ENCODE results near the gene TPRA1. TPM values are rescaled to one million over a fixed set of nuclear protein-coding genes. Genes with fewer than 3 reads are reported as not detected.

The TPRA1 gene
- total and polyA plus RNA-seq, 7 experiments from 2014 or later, result 13.6 to 33.8 (median 24.5) TPM

- peaks cover 0 to 2% (median 0%) of the 10 kb centered on the region in 5 donors for H3K36me3 Mint-ChIP-seq
- Histone ChIP-seq H3K36me3 (ENCODE audit: control insufficient read depth in 2 of 3, insufficient read depth in 3 of 3, low read length in 3 of 3) (peaks cover 0 to 3% (median 0%) of the 10 kb centered on the region in 3 experiments), H3K4me3 (ENCODE audit: low read length) (peak overlapping the region; percentile 91), H3K27ac (ENCODE audit: low read depth, low read length) (peak overlapping the region; percentile 80), H3K27me3 (ENCODE audit: control insufficient read depth in 2 of 2, insufficient read depth in 2 of 2, low read length in 2 of 2) (no peaks in the 10 kb centered on the region), H3K9me3 (ENCODE audit: control insufficient read depth in 2 of 3, low read length in 3 of 3) (no peaks in the 10 kb centered on the region), H3K4me1 (ENCODE audit: control insufficient read depth in 2 of 2, insufficient read depth in 2 of 2, low read length in 2 of 2) (peaks cover 11 to 12% of the 10 kb centered on the region in 2 donors)
- ChIA-PET CTCF (interaction anchor here (0.6 to 3.6 kb wide), 3 partner anchors 14 to 106 kb away, joined by 3 to 8 read pairs (median 7); no protein-coding TSS in a partner anchor), POLR2A (interaction anchor here (0.9 to 2.3 kb wide), 4 partner anchors 8 to 83 kb away, joined by 3 to 14 read pairs (median 4); partner anchors contain the start of gene MCM2)
- peaks cover 23 to 66% (median 55%) of the 10 kb centered on the region in 7 donors for H3K4me1 Mint-ChIP-seq
- peak overlapping the region; percentile 84 to 96 (median 88) for H3K4me3 Mint-ChIP-seq
- H3K9me3 Mint-ChIP-seq, result no peaks in the 10 kb centered on the region
- ATAC-seq, result no peak
- intact Hi-C loops (cut with micrococcal nuclease), result no loop called here
- peak overlapping the region in 7 of 9 donors; percentile 50 to 94 (median 77) for H3K27ac Mint-ChIP-seq
- DNase-seq, result peak in 3 of 9 donors; percentile 17 to 30 (median 17)
- no peaks in the 10 kb centered on the region for H3K27me3 Mint-ChIP-seq
Observed at GRCh38 chr3:127588806-127589577, 1.5 kb downstream of the TPRA1 start.

- Histone ChIP-seq H3K4me1 (ENCODE audit: control insufficient read depth in 2 of 2, insufficient read depth in 2 of 2, low read length in 2 of 2) (peaks cover 11 to 12% of the 10 kb centered on the region in 2 donors), H3K9me3 (ENCODE audit: control insufficient read depth in 2 of 3, low read length in 3 of 3) (no peaks in the 10 kb centered on the region), H3K27ac (ENCODE audit: low read depth, low read length) (no peak overlapping the region), H3K36me3 (ENCODE audit: control insufficient read depth in 2 of 3, insufficient read depth in 3 of 3, low read length in 3 of 3) (peaks cover 0 to 3% (median 0%) of the 10 kb centered on the region in 3 experiments), H3K27me3 (ENCODE audit: control insufficient read depth in 2 of 2, insufficient read depth in 2 of 2, low read length in 2 of 2) (no peaks in the 10 kb centered on the region), H3K4me3 (ENCODE audit: low read length) (no peak overlapping the region)
- no peaks in the 10 kb centered on the region for H3K9me3 Mint-ChIP-seq
- DNase-seq (no peak), ATAC-seq (no peak)
- H3K4me3 Mint-ChIP-seq, result peak overlapping the region in 1 of 10 donors; percentile 23
- peaks cover 0 to 2% (median 0%) of the 10 kb centered on the region in 5 donors for H3K36me3 Mint-ChIP-seq
- CTCF ChIA-PET, result interaction anchor here (1.7 to 3.6 kb wide), 2 partner anchors 13 to 107 kb away, joined by 7 to 8 read pairs; no protein-coding TSS in a partner anchor
- H3K4me1 Mint-ChIP-seq, result peaks cover 23 to 63% (median 55%) of the 10 kb centered on the region in 7 donors
- H3K27ac Mint-ChIP-seq, result no peak overlapping the region
- intact Hi-C loops (cut with micrococcal nuclease), result no loop called here
- no peaks in the 10 kb centered on the region for H3K27me3 Mint-ChIP-seq
- POLR2A ChIA-PET, result no interaction called here
Observed at GRCh38 chr3:127587876-127588275, 2.7 kb downstream of the TPRA1 start.

- no peak for DNase-seq
- H3K4me3 ChIP-seq (ENCODE audit: low read length), result no peak overlapping the region
- H3K36me3 Mint-ChIP-seq, result peaks cover 0 to 2% (median 0%) of the 10 kb centered on the region in 5 donors
- H3K4me3 Mint-ChIP-seq, result peak overlapping the region in 1 of 10 donors; percentile 41
- H3K4me1 Mint-ChIP-seq, result peaks cover 21 to 55% (median 50%) of the 10 kb centered on the region in 7 donors
- intact Hi-C loops (cut with micrococcal nuclease), result no loop called here
- ChIA-PET POLR2A (interaction anchor here (0.6 kb wide), 1 partner anchor 11 kb away, joined by 3 read pairs; no protein-coding TSS in a partner anchor), CTCF (no interaction called here)
- ATAC-seq, result no peak
- H3K27ac ChIP-seq (ENCODE audit: low read depth, low read length), result no peak overlapping the region
- no peaks in the 10 kb centered on the region for H3K9me3 Mint-ChIP-seq
- no peaks in the 10 kb centered on the region for H3K9me3 ChIP-seq (ENCODE audit: control insufficient read depth in 2 of 3, low read length in 3 of 3)
- no peaks in the 10 kb centered on the region for H3K27me3 Mint-ChIP-seq
- peaks cover 0 to 3% (median 0%) of the 10 kb centered on the region in 3 experiments for H3K36me3 ChIP-seq (ENCODE audit: control insufficient read depth in 2 of 3, insufficient read depth in 3 of 3, low read length in 3 of 3)
- peaks cover 3 to 7% of the 10 kb centered on the region in 2 donors for H3K4me1 ChIP-seq (ENCODE audit: control insufficient read depth in 2 of 2, insufficient read depth in 2 of 2, low read length in 2 of 2)
- H3K27me3 ChIP-seq (ENCODE audit: control insufficient read depth in 2 of 2, insufficient read depth in 2 of 2, low read length in 2 of 2), result no peaks in the 10 kb centered on the region
- peak overlapping the region in 4 of 9 donors; percentile 10 to 77 (median 34) for H3K27ac Mint-ChIP-seq
Observed at GRCh38 chr3:127585813-127586413, 4.6 kb downstream of the TPRA1 start.

- Mint-ChIP-seq H3K4me1 (peaks cover 27 to 55% (median 52%) of the 10 kb centered on the region in 7 donors), H3K9me3 (no peaks in the 10 kb centered on the region), H3K27me3 (no peaks in the 10 kb centered on the region), H3K4me3 (peak overlapping the region in 1 of 10 donors; percentile 68), H3K27ac (peak overlapping the region in 4 of 9 donors; percentile 20 to 77 (median 40)), H3K36me3 (peaks cover 0 to 2% (median 0%) of the 10 kb centered on the region in 5 donors)
- ATAC-seq (no peak), DNase-seq (no peak)
- Histone ChIP-seq H3K27me3 (ENCODE audit: control insufficient read depth in 2 of 2, insufficient read depth in 2 of 2, low read length in 2 of 2) (no peaks in the 10 kb centered on the region), H3K4me1 (ENCODE audit: control insufficient read depth in 2 of 2, insufficient read depth in 2 of 2, low read length in 2 of 2) (peaks cover 5 to 9% of the 10 kb centered on the region in 2 donors), H3K27ac (ENCODE audit: low read depth, low read length) (no peak overlapping the region), H3K4me3 (ENCODE audit: low read length) (no peak overlapping the region), H3K36me3 (ENCODE audit: control insufficient read depth in 2 of 3, insufficient read depth in 3 of 3, low read length in 3 of 3) (peaks cover 0 to 4% (median 0%) of the 10 kb centered on the region in 3 experiments), H3K9me3 (ENCODE audit: control insufficient read depth in 2 of 3, low read length in 3 of 3) (no peaks in the 10 kb centered on the region)
- POLR2A ChIA-PET, result no interaction called here
- CTCF ChIA-PET, result no interaction called here
- intact Hi-C loops (cut with micrococcal nuclease), result no loop called here
Observed at GRCh38 chr3:127585163-127585812, 5.2 kb downstream of the TPRA1 start.

GRCh38 chr3:127584734-127585133, 5.8 kb downstream of the TPRA1 start:
- peaks cover 6 to 9% of the 10 kb centered on the region in 2 donors for H3K4me1 ChIP-seq (ENCODE audit: control insufficient read depth in 2 of 2, insufficient read depth in 2 of 2, low read length in 2 of 2)
- H3K36me3 ChIP-seq (ENCODE audit: control insufficient read depth in 2 of 3, insufficient read depth in 3 of 3, low read length in 3 of 3), result peaks cover 0 to 10% (median 0%) of the 10 kb centered on the region in 3 experiments
- CTCF ChIA-PET, result interaction anchor here (0.9 kb wide), 1 partner anchor 10 kb away, joined by 3 read pairs; no protein-coding TSS in a partner anchor
- no peaks in the 10 kb centered on the region for H3K27me3 ChIP-seq (ENCODE audit: control insufficient read depth in 2 of 2, insufficient read depth in 2 of 2, low read length in 2 of 2)
- no peaks in the 10 kb centered on the region for H3K9me3 ChIP-seq (ENCODE audit: control insufficient read depth in 2 of 3, low read length in 3 of 3)
- Mint-ChIP-seq H3K27me3 (no peaks in the 10 kb centered on the region), H3K9me3 (no peaks in the 10 kb centered on the region), H3K36me3 (peaks cover 0 to 2% (median 0%) of the 10 kb centered on the region in 5 donors), H3K27ac (peak overlapping the region in 2 of 9 donors; percentile 47 to 76), H3K4me3 (no peak overlapping the region), H3K4me1 (peaks cover 26 to 55% (median 53%) of the 10 kb centered on the region in 7 donors)
- intact Hi-C loops (cut with micrococcal nuclease), result no loop called here
- H3K27ac ChIP-seq (ENCODE audit: low read depth, low read length), result no peak overlapping the region
- H3K4me3 ChIP-seq (ENCODE audit: low read length), result no peak overlapping the region
- ATAC-seq, result no peak
- POLR2A ChIA-PET, result interaction anchor here (0.8 kb wide), 1 partner anchor 538 kb away, joined by 3 read pairs; no protein-coding TSS in a partner anchor
- no peak for DNase-seq

Measured in naive thymus-derived CD4-positive, alpha-beta T cell (primary cell).